Gastroesophageal sphincter (tissue), 4 donors: ENCODE data around the gene MS4A18. TPM values are rescaled to one million over a fixed set of nuclear protein-coding genes. Genes with fewer than 3 reads are reported as not detected.

Source experiments
- ATAC-seq: fragments of 150-250 bp; one replicate; pipeline ENCODE4 v1.9.1; 2016; ENCODE audit warnings: mild to moderate bottlenecking, moderate library complexity
- H3K27ac ChIP-seq, 4 donors: fragments of 200-600 bp; sonication (generic) in 3 of 4; 1 replicate in 3 of 4; 2 replicates in 1 of 4; pipeline ENCODE4 v1.5.1; 2016 to 2019
- H3K27me3 ChIP-seq: fragments of 200-600 bp; sonication (generic); one replicate; pipeline ENCODE4 v1.5.1; 2019
- H3K36me3 ChIP-seq, 2 donors: fragments of 200-600 bp; sonication (generic); one replicate each; pipeline ENCODE4 v1.5.1; 2019; ENCODE audit warnings: control low read depth in 1 of 2
- H3K4me1 ChIP-seq, 3 donors: fragments of 200-600 bp; sonication (generic); 1 replicate in 2 of 3; 2 replicates in 1 of 3; pipeline ENCODE4 v1.5.1; 2016 to 2019; ENCODE audit warnings: control low read depth in 2 of 3
- H3K4me3 ChIP-seq, 2 donors: fragments of 200-600 bp; sonication (generic); one replicate each; pipeline ENCODE4 v1.5.1; 2019; ENCODE audit warnings: mild to moderate bottlenecking in 1 of 2, moderate library complexity in 1 of 2
- H3K9me3 ChIP-seq, 3 donors: fragments of 200-600 bp; sonication (generic); one replicate each; pipeline ENCODE4 v1.5.1; 2017 to 2019; ENCODE audit warnings: control low read depth in 2 of 3
- EP300 ChIP-seq: sonication (generic); formaldehyde crosslinking; IDR thresholded peaks from one replicate; pipeline ENCODE4 v1.6.1; 2017; ENCODE audit warnings: antibody characterized with exemption, mild to moderate bottlenecking
- POLR2A ChIP-seq, 2 donors: fragments of 450-650 bp; IDR thresholded peaks; one replicate each; pipeline ENCODE4 v1.6.1; 2017; ENCODE audit warnings: antibody characterized with exemption in 2 of 2, mild to moderate bottlenecking in 2 of 2, moderate library complexity in 1 of 2
- POLR2AphosphoS5 ChIP-seq: sonication (generic); formaldehyde crosslinking; IDR thresholded peaks from one replicate; pipeline ENCODE4 v1.6.1; 2017; ENCODE audit warnings: antibody characterized with exemption
- WGBS, 2 donors: methylation state at CpG; one replicate each; pipeline ENCODE4 v1.1.5; 2018; ENCODE audit warnings: low coverage in 1 of 2; 5-methylcytosine and 5-hydroxymethylcytosine counted together
- total RNA-seq, 4 donors: library from RNA; depleted of rRNA; stranded (reverse); fragments of >200 nt; gene quantifications; one replicate each; pipeline ENCODE4 v1.1.0, GENCODE V29; 2016
- TF ChIP-seq, protein P1 (sequence below), 4 experiments: fragments of 200-600 bp in 2 of 4; fragments of 450-650 bp in 2 of 4; sonication (generic) in 1 of 4; IDR thresholded peaks; one replicate each; pipeline ENCODE4 v1.5.1; 2017 to 2019; ENCODE audit warnings: antibody characterized with exemption in 4 of 4, mild to moderate bottlenecking in 2 of 4, moderate library complexity in 2 of 4

The MS4A18 gene
- total RNA-seq, 4 donors from 2014 or later, result not detected

GRCh38 chr11:60761436-60762190, 37.1 kb downstream of the MS4A18 start:
- WGBS, 2 donors, result 26 to 53% methylated on average over 4 of the region's 4 CpGs
- TF ChIP-seq EP300, result no peak
- no peak for TF ChIP-seq POLR2AphosphoS5
- TF ChIP-seq, protein P1, sequence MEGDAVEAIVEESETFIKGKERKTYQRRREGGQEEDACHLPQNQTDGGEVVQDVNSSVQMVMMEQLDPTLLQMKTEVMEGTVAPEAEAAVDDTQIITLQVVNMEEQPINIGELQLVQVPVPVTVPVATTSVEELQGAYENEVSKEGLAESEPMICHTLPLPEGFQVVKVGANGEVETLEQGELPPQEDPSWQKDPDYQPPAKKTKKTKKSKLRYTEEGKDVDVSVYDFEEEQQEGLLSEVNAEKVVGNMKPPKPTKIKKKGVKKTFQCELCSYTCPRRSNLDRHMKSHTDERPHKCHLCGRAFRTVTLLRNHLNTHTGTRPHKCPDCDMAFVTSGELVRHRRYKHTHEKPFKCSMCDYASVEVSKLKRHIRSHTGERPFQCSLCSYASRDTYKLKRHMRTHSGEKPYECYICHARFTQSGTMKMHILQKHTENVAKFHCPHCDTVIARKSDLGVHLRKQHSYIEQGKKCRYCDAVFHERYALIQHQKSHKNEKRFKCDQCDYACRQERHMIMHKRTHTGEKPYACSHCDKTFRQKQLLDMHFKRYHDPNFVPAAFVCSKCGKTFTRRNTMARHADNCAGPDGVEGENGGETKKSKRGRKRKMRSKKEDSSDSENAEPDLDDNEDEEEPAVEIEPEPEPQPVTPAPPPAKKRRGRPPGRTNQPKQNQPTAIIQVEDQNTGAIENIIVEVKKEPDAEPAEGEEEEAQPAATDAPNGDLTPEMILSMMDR (IDR thresholded peaks at IDR 0.05), result no peak
- no peak for TF ChIP-seq POLR2A (IDR thresholded peaks at IDR 0.05)

DNA sequence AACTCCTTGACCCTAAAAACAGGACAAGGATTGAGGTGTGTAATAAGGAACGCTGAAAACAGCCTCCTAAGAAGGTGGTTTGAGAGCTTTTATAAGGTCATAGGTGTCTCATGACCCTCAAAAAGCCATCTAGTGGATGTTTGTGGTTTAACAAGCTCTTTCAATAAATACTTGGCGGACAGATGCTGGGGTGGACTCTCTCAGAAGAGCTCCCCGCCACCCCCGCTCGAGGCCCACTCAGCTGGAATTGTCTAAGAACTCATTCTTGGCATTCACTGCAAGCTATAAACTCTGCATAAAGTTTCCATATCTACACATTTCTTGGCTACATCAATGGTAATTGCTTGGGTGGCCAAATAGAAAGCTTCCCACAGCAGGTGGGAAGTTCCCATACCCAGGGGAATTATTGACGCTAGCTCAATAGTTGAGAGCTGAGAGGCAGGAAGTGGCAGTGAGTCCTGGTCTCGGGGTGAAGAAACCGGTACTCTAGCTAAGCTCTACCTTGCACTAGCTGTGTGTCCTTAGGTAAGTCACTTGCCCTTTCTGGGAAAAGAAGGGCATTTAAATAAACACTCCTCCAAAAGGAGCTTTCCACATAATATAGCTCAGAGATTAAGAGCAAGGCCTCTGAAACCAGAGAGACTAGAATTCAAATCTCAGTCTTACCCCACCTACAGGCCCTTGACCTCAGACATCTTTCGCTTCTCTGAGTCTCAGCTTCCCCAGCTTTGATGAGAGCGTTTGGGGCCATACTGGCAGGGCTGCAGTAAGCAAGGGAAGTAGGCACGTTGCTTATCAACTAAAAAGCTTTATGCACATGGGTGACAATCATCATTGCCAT, 38.6 kb downstream of the MS4A18 start:
- H3K27ac ChIP-seq, result no peak overlapping the region
- peaks cover 44% of the 10 kb centered on the region for H3K27me3 ChIP-seq
- 67 to 75% methylated on average over 3 to 8 of the region's 11 CpGs for WGBS, 2 donors
- no peak for ATAC-seq
- no peak for TF ChIP-seq POLR2AphosphoS5
- TF ChIP-seq, protein P1 (IDR thresholded peaks at IDR 0.05), result no peak
- no peak for TF ChIP-seq POLR2A (IDR thresholded peaks at IDR 0.05)
- no peak for TF ChIP-seq EP300
- H3K9me3 ChIP-seq, result no peaks in the 10 kb centered on the region
- no peaks in the 10 kb centered on the region for H3K4me1 ChIP-seq
- H3K36me3 ChIP-seq, result no peaks in the 10 kb centered on the region
- H3K4me3 ChIP-seq, result no peak overlapping the region

More at GRCh38 chr11:60761436-60762190, 37.1 kb downstream of the MS4A18 start:
- H3K27ac ChIP-seq, result no peak overlapping the region
- H3K27me3 ChIP-seq, result peaks cover 39% of the 10 kb centered on the region
- no peak for ATAC-seq
- no peaks in the 10 kb centered on the region for H3K36me3 ChIP-seq
- H3K9me3 ChIP-seq, result peaks cover 0 to 10% (median 0%) of the 10 kb centered on the region in 3 donors
- H3K4me3 ChIP-seq, result no peak overlapping the region
- no peaks in the 10 kb centered on the region for H3K4me1 ChIP-seq

DNA sequence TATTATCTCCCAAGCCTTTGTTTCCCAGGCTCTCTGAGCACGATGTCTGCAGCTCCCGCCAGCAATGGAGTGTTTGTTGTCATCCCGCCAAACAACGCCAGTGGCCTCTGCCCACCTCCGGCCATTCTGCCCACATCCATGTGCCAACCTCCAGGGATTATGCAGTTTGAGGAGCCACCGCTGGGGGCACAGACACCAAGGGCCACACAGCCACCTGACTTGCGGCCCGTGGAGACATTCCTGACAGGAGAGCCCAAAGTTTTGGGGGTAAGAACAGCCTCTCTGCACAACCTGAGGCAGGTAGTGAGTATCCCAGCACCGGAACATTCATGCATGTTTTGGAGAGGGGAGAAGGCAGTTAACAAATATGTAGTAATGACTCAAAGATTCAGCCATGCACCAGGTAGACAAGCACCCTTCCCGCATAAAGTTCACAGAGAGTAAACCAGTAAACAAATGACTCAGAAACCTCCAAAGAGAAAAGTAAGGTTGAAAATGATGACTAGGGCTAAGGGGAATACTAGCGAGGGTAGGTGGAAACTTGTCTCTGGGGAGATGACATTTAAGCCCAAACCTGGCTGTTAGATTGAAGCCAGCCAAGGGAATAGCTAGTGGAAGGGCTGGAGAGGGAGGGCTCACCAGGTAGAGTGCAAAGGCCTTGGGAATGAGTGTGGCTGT, 39.3 kb downstream of the MS4A18 start:
- H3K27me3 ChIP-seq, result peaks cover 45% of the 10 kb centered on the region
- no peak for ATAC-seq
- no peaks in the 10 kb centered on the region for H3K36me3 ChIP-seq
- WGBS, 2 donors, result 84 to 88% methylated on average over 4 of the region's 11 CpGs
- no peak for TF ChIP-seq POLR2A (IDR thresholded peaks at IDR 0.05)
- no peak for TF ChIP-seq EP300
- TF ChIP-seq, protein P1 (IDR thresholded peaks at IDR 0.05), result no peak
- no peak for TF ChIP-seq POLR2AphosphoS5
- no peaks in the 10 kb centered on the region for H3K9me3 ChIP-seq
- H3K27ac ChIP-seq, result no peak overlapping the region
- no peaks in the 10 kb centered on the region for H3K4me1 ChIP-seq
- H3K4me3 ChIP-seq, result no peak overlapping the region

- TF ChIP-seq POLR2A (IDR thresholded peaks at IDR 0.05), result no peak
- no peak for TF ChIP-seq EP300
- no peak for TF ChIP-seq POLR2AphosphoS5
- TF ChIP-seq, protein P1 (IDR thresholded peaks at IDR 0.05), result no peak
- H3K27ac ChIP-seq, result no peak overlapping the region
- no peak for ATAC-seq
- H3K27me3 ChIP-seq, result peaks cover 47% of the 10 kb centered on the region
- no peaks in the 10 kb centered on the region for H3K4me1 ChIP-seq
- no peaks in the 10 kb centered on the region for H3K9me3 ChIP-seq
- 33 to 55% methylated on average over 1 of the region's 1 CpG for WGBS, 2 donors
- no peak overlapping the region for H3K4me3 ChIP-seq
- no peaks in the 10 kb centered on the region for H3K36me3 ChIP-seq
Measured at GRCh38 chr11:60764879-60765278, 40.4 kb downstream of the MS4A18 start.
